Measurements from ENCODE around the gene KDM8.

Gene KDM8

DNA sequence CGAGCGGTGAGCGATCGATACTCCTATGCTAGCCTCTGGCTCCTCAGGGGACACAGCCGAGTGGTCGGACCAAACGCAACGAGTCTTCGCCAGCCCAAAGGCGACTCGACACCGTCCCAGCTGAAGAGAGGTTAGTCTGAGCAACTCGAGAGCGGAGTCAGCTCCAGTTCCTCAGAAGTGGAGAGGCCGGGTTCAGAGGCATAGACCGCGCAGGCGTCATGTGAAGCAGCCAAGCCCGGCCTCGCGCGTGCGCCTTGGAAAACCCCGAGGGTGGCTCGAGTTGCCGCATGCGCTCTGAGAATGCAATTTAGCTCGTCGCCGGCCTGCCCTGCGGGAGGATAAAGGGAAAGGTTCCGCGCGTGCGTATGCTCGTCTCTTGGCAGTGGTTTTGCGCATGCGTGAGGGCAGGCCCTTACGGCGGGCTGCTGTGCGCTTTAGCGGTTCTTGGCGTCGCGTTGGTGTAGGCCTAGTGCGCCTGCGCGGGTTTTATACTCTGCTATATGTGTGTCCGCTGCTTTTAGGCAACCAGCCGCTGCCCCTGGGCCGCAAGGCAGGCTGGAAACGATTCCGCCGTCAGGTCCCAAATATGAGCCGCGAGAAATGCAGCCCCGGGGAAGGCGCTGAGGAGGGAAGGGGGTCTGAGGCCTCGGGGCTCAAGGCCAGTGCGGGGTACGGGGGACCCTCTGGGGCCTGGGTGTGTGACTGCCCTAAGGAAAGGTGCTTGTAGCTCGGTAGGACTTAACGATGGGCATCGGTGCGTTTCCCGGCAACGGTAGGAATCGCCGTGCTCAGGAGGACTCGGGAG, at the start of gene KDM8:
Gene KDM8, plus strand, starts transcription at position 20 of the 805 bp plus-strand sequence. CDS start 6,598 bp downstream, outside the sequence.
- TF ChIP-seq, protein P1, sequence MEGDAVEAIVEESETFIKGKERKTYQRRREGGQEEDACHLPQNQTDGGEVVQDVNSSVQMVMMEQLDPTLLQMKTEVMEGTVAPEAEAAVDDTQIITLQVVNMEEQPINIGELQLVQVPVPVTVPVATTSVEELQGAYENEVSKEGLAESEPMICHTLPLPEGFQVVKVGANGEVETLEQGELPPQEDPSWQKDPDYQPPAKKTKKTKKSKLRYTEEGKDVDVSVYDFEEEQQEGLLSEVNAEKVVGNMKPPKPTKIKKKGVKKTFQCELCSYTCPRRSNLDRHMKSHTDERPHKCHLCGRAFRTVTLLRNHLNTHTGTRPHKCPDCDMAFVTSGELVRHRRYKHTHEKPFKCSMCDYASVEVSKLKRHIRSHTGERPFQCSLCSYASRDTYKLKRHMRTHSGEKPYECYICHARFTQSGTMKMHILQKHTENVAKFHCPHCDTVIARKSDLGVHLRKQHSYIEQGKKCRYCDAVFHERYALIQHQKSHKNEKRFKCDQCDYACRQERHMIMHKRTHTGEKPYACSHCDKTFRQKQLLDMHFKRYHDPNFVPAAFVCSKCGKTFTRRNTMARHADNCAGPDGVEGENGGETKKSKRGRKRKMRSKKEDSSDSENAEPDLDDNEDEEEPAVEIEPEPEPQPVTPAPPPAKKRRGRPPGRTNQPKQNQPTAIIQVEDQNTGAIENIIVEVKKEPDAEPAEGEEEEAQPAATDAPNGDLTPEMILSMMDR (IDR thresholded peaks at IDR 0.05; ENCODE audit: insufficient read depth, low read length, missing control alignments): no peak
- DNase-seq (ENCODE audit: low read depth, low spot score): peak; percentile 96
- peak within 1 kb of the TSS; percentile 99 for H3K4me3 ChIP-seq (ENCODE audit: low read depth, low read length)
- POLR2A ChIA-PET: interaction anchor here (0.6 to 2.2 kb wide), 9 partner anchors 8 to 241 kb away, joined by 3 to 11 read pairs (median 3); no protein-coding TSS in a partner anchor
- CTCF ChIA-PET: interaction anchor here (0.6 to 2.2 kb wide), 8 partner anchors 10 to 254 kb away, joined by 3 to 11 read pairs (median 4); no protein-coding TSS in a partner anchor

DNA sequence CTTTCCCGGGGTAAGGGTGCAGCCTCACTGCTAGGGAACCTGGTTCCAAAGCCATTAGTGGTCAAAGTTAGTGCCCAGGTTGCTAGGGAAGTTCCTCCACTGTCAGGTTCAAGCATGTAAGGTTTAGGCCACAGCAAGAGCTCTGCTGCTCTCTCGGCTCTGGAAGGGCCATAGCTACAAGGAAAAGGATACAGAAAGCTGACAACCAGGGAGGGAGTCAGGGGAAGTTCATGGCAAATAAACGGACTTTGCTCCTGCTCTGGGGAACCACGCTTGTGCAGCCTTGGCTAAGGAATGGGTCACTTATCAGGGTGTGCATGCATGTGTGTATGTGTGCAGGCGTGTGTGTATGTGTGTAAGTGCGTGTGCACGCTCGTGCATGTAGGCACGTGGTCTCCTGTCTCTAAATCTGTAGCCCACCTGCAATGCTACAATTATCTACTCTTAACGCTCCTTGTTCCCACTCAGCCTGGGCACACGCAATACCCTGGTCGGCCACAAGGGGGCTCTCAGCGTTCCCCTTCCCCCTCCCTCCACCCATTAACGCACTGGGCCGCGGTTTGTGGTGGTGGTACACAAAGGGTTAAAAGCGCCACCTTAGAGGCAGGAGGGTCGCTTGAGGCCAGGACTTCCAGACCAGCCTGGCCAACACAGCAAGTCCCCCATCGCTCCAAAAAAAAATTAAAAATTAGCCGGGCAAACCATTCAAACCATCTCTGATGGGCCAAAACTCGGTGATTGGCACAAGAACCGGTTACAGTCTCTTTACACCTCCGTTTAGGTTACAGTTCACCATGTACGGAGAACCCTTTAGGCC, 48.4 kb upstream of the KDM8 start:
- CTCF ChIA-PET: interaction anchor here (0.7 to 8.8 kb wide), 32 partner anchors 9 to 399 kb away, joined by 3 to 129 read pairs (median 4); partner anchors contain the start of gene KDM8
- no peak overlapping the region for H3K4me3 ChIP-seq (ENCODE audit: low read depth, low read length)
- no peak for DNase-seq (ENCODE audit: low read depth, low spot score)
- TF ChIP-seq, protein P1 (IDR thresholded peaks at IDR 0.05; ENCODE audit: insufficient read depth, low read length, missing control alignments): peak; percentile 95
- POLR2A ChIA-PET: no interaction called here

DNA sequence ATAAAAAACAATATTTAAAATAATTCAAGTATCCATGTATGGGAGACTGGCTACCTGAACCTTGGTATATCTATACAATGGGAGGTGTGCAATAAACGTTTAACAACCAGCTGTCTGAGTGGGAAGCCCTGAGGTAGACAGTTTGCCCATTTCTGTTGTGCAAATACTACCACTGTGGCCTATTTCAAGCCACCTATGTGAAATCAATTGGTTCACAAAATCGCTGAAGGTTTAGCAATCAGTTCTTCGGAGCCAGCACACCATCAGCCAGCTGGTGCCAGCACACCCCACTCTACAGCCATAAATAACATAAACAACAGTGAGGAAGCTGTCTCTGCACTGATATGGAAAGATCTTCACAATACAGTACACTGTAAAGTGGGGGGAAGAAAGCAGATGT, 46.7 kb upstream of the KDM8 start:
- DNase-seq (ENCODE audit: low read depth, low spot score): no peak
- ChIA-PET POLR2A (interaction anchor here (0.6 kb wide), 1 partner anchor 1894 kb away, joined by 3 read pairs; no protein-coding TSS in a partner anchor), CTCF (interaction anchor here (1.6 to 8.8 kb wide), 9 partner anchors 10 to 294 kb away, joined by 5 to 129 read pairs (median 11); no protein-coding TSS in a partner anchor)
- H3K4me3 ChIP-seq (ENCODE audit: low read depth, low read length): no peak overlapping the region
- TF ChIP-seq, protein P1 (IDR thresholded peaks at IDR 0.05; ENCODE audit: insufficient read depth, low read length, missing control alignments): no peak

DNA sequence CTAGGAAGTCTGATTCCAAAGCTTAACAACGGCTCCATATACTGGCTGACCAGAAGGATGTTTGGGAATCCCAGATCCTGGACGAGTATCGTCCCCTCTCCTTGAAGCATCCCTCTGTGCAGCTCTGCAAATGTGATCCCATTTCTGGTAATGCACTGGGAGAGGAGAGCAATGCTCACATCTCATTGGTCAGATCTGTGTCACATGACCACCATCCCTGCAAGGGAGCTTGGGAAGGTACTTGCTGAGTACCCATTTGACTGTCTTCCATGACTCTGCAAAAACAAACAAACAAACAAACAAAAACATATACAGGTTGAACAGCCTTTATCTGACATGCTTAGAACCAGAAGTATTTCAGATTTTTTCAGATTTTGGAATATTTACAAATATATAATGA, 41.9 kb upstream of the KDM8 start:
- CTCF ChIA-PET: interaction anchor here (0.7 to 3.0 kb wide), 5 partner anchors 9 to 19 kb away, joined by 3 to 17 read pairs (median 6); no protein-coding TSS in a partner anchor

DNA sequence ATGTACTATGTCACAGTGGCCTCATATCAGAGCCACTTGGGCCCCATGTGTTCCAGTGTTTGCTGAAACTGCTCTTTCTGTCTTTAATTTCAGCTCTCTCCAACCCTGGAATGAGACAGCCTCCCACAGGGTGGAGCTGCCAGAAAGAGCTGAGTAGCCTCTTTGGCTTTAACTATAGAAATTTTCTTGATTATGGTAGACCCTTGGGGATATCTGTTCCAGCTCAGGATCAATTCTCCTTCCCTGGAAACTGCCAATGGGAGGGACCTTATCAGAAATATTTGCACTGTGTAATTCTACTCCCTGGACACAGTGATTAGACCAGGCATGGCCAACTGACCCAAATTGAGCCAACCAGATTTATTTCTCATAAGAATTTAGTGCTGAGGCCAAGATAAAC, 39.0 kb upstream of the KDM8 start:
- CTCF ChIA-PET: interaction anchor here (3.0 to 10.8 kb wide), 2 partner anchors 10 to 14 kb away, joined by 17 to 129 read pairs; no protein-coding TSS in a partner anchor
- TF ChIP-seq, protein P1 (IDR thresholded peaks at IDR 0.05; ENCODE audit: insufficient read depth, low read length, missing control alignments): no peak
- no peak overlapping the region for H3K4me3 ChIP-seq (ENCODE audit: low read depth, low read length)
- POLR2A ChIA-PET: no interaction called here
- no peak for DNase-seq (ENCODE audit: low read depth, low spot score)

More for the DNA sequence above, 41.9 kb upstream of the KDM8 start:
- no peak overlapping the region for H3K4me3 ChIP-seq (ENCODE audit: low read depth, low read length)
- POLR2A ChIA-PET: no interaction called here
- no peak for DNase-seq (ENCODE audit: low read depth, low spot score)
- TF ChIP-seq, protein P1 (IDR thresholded peaks at IDR 0.05; ENCODE audit: insufficient read depth, low read length, missing control alignments): no peak
